T-cell (primary cell): Measurements from ENCODE around the gene ASB7. TPM values are rescaled to one million over a fixed set of nuclear protein-coding genes. Genes with fewer than 3 reads are reported as not detected.

Experiments
- ATAC-seq, 4 experiments: fragments of 200-7000 bp in 3 of 4; fragments of 150-1000 bp in 1 of 4; cut with Tn5 transposase; replicated peaks in 1 of 4; 1 replicate in 3 of 4; 2 replicates in 1 of 4; pipeline ENCODE4 v1.10.0; 2021; ENCODE audit warnings: moderate library complexity in 3 of 4, mild to moderate bottlenecking in 2 of 4, moderate number of reproducible peaks in 1 of 4
- CTCF ChIA-PET, 2 donors: fragments of 300-600 bp; sonication (Branson Sonifier 250); formaldehyde crosslinking; loops; one replicate each; lab custom pipeline; 2022; ENCODE audit warnings: antibody characterized with exemption in 2 of 2; lab: Charles Lee
- POLR2A ChIA-PET, 2 donors: fragments of 300-600 bp; sonication (Branson Sonifier 250); formaldehyde crosslinking; loops; one replicate each; lab custom pipeline; 2022; ENCODE audit warnings: antibody characterized with exemption in 2 of 2; lab: Charles Lee
- DNase-seq, 35 experiments: peaks; one replicate each; pipeline versions ENCODE4 v3.0.0 to v3.0.0-alpha.2; 2013 to 2023
- H3K27ac ChIP-seq: one replicate; pipeline ENCODE4 v1.5.1; 2013; ENCODE audit warnings: low read length
- H3K27me3 ChIP-seq, 2 experiments: replicated peaks in 1 of 2; 1 replicate in 1 of 2; 2 replicates in 1 of 2; pipeline versions ENCODE4 v1.6.1 to v1.7.0; 2013; ENCODE audit warnings: low read length in 1 of 2, mixed read lengths in 1 of 2; ENCODE audit not compliant: control insufficient read depth in 2 of 2, insufficient read depth in 2 of 2; ENCODE audit errors: extremely low read depth in 1 of 2
- H3K36me3 ChIP-seq, 2 donors: 1 replicate in 1 of 2; 2 replicates in 1 of 2; pipeline versions ENCODE4 v1.6.1 to v1.7.0; 2013; ENCODE audit warnings: low read length in 1 of 2; ENCODE audit not compliant: control insufficient read depth in 2 of 2, insufficient read depth in 1 of 2; ENCODE audit errors: extremely low read depth in 1 of 2
- H3K4me1 ChIP-seq, 2 experiments: 1 replicate in 1 of 2; 2 replicates in 1 of 2; pipeline versions ENCODE4 v1.6.1 to v1.7.0; 2013; ENCODE audit warnings: low read length in 2 of 2, mixed read lengths in 1 of 2; ENCODE audit not compliant: insufficient read depth in 2 of 2, control insufficient read depth in 1 of 2; ENCODE audit errors: extremely low read depth in 1 of 2
- H3K4me3 ChIP-seq, 2 donors: 1 replicate in 1 of 2; 2 replicates in 1 of 2; pipeline versions ENCODE4 v1.5.1 to v1.7.0; 2013; ENCODE audit warnings: mild to moderate bottlenecking in 2 of 2, low read length in 1 of 2, moderate library complexity in 1 of 2; ENCODE audit not compliant: control insufficient read depth in 1 of 2; ENCODE audit errors: extremely low read depth in 1 of 2
- H3K9me3 ChIP-seq: 2 replicates; pipeline ENCODE4 v1.7.0; 2013
- H3K27ac Mint-ChIP-seq, 2 donors: one replicate each; pipeline ENCODE4 v1.8.0; 2020 to 2021; ENCODE audit warnings: mild to moderate bottlenecking in 2 of 2, mixed read lengths in 2 of 2
- H3K27me3 Mint-ChIP-seq, 2 donors: one replicate each; pipeline ENCODE4 v1.8.0; 2021 to 2022; ENCODE audit warnings: mixed read lengths in 2 of 2
- H3K36me3 Mint-ChIP-seq: one replicate; pipeline ENCODE4 v1.8.0; 2021; ENCODE audit warnings: mixed read lengths
- H3K4me1 Mint-ChIP-seq, 3 donors: one replicate each; pipeline ENCODE4 v1.8.0; 2020 to 2022; ENCODE audit warnings: mixed read lengths in 3 of 3, mild to moderate bottlenecking in 1 of 3
- H3K4me3 Mint-ChIP-seq, 3 donors: one replicate each; pipeline ENCODE4 v1.8.0; 2020 to 2022; ENCODE audit warnings: mild to moderate bottlenecking in 3 of 3, mixed read lengths in 3 of 3, moderate library complexity in 3 of 3
- H3K9me3 Mint-ChIP-seq, 3 donors: one replicate each; pipeline ENCODE4 v1.8.0; 2020 to 2022; ENCODE audit warnings: mixed read lengths in 3 of 3
- WGBS: methylation state at CpG from one replicate; pipeline ENCODE4 v1.1.5; 2013; ENCODE audit warnings: missing lambda C conversion rate; ENCODE audit not compliant: insufficient coverage; 5-methylcytosine and 5-hydroxymethylcytosine counted together
- total RNA-seq, 35 experiments: library from RNA in 6 of 35; stranded (reverse) in 6 of 35; fragments of 120-200 nt in 1 of 35; gene quantifications; one replicate each; pipeline versions ENCODE4 v1.2.1 to v1.2.4 and lab custom pipeline; 2013 to 2026

The ASB7 gene
- total RNA-seq, 5 donors from 2014 or later (not counting 1 experiment from before 2014, with no cell fraction given) = 17.7 to 24.8 (median 21.8) TPM

GRCh38 chr15:100631831-100632230, 29.4 kb downstream of the ASB7 start:
- H3K27me3 Mint-ChIP-seq = no peaks in the 10 kb centered on the region
- 99% methylated on average over 10 of the region's 10 CpGs for WGBS
- Histone ChIP-seq H3K4me1 (peaks cover 0 to 14% of the 10 kb centered on the region in 2 experiments), H3K27ac (no peak overlapping the region), H3K9me3 (no peaks in the 10 kb centered on the region), H3K27me3 (no peaks in the 10 kb centered on the region), H3K36me3 (peaks cover 9 to 43% of the 10 kb centered on the region in 2 donors), H3K4me3 (no peak overlapping the region)
- ATAC-seq = no peak
- ChIA-PET CTCF (interaction anchor here in 1 of 2 donors (1.0 kb wide), 1 partner anchor 282 kb away, joined by 3 read pairs; no protein-coding TSS in a partner anchor), POLR2A (no interaction called here)
- H3K27ac Mint-ChIP-seq = no peak overlapping the region
- H3K36me3 Mint-ChIP-seq = peaks cover 41% of the 10 kb centered on the region
- DNase-seq = no peak
- H3K9me3 Mint-ChIP-seq = no peaks in the 10 kb centered on the region
- peaks cover 49 to 67% (median 58%) of the 10 kb centered on the region in 3 donors for H3K4me1 Mint-ChIP-seq
- no peak overlapping the region for H3K4me3 Mint-ChIP-seq

DNA sequence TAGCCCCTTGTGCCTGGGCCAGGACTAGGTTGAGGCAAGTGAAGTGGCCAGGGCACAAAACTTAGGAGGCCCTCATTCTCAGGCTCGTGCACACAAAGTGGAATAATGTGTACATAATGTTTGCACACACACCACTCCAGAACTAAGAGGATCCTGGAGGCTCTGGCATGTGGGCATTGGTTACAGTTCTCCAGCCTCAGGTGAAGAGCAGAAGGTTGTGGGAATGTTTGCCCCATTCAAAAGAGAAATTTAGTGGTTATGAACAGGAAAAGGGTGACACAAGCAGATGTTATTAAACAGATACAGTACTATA, 31.3 kb downstream of the ASB7 start:
- ChIA-PET CTCF (no interaction called here), POLR2A (no interaction called here)
- no peaks in the 10 kb centered on the region for H3K27me3 ChIP-seq
- WGBS = no CpG with 5 or more reads among the region's 1 CpG
- ATAC-seq (no peak), DNase-seq (no peak)
- H3K9me3 ChIP-seq = no peaks in the 10 kb centered on the region
- H3K36me3 ChIP-seq = peaks cover 12 to 43% of the 10 kb centered on the region in 2 donors
- Mint-ChIP-seq H3K4me1 (peaks cover 63 to 75% (median 64%) of the 10 kb centered on the region in 3 donors), H3K27ac (no peak overlapping the region), H3K36me3 (peaks cover 52% of the 10 kb centered on the region), H3K4me3 (no peak overlapping the region), H3K9me3 (no peaks in the 10 kb centered on the region), H3K27me3 (no peaks in the 10 kb centered on the region)
- H3K4me1 ChIP-seq = peaks cover 0 to 14% of the 10 kb centered on the region in 2 experiments
- no peak overlapping the region for H3K4me3 ChIP-seq
- H3K27ac ChIP-seq = no peak overlapping the region

DNA sequence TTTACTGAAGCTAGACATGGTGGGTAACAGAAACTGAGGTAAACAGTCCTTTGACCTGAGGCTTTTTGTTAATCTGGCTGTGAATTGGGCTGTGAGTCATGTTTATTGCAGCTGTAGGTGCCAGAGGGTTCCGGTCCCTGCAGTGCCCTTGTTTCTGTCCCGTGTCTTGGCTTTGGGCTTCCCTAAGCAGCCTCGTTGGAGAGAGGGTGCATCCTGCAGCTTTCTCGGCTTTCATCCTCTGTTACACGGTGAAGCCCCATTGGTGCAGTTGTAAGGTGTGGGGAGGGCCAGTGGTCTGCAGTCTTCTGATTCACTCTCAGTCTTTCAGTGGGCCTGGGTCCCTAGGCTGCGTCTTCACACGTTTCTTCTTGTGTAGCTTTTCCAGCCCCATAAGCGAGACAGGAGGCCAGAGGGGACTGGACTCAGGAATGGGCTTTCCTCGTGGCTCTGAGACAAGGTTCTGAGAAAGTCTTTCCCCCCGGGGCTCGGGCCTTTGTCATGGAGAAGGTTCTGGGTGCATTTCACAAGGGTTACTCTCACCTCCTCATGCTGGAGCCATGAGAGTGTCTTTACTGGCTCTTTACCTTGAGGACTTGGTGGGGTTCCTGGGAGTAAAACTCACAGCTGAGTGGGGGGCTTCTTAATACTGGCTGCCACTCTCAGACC, 33.1 kb downstream of the ASB7 start:
- POLR2A ChIA-PET = no interaction called here
- no peaks in the 10 kb centered on the region for H3K9me3 ChIP-seq
- H3K9me3 Mint-ChIP-seq = no peaks in the 10 kb centered on the region
- no peak overlapping the region for H3K27ac ChIP-seq
- 93% methylated on average over 5 of the region's 11 CpGs for WGBS
- H3K36me3 Mint-ChIP-seq = peaks cover 39% of the 10 kb centered on the region
- no peak for ATAC-seq
- H3K4me1 ChIP-seq = peaks cover 0 to 14% of the 10 kb centered on the region in 2 experiments
- no peak for DNase-seq
- no peaks in the 10 kb centered on the region for H3K27me3 Mint-ChIP-seq
- H3K27ac Mint-ChIP-seq = no peak overlapping the region
- H3K36me3 ChIP-seq = peaks cover 8 to 29% of the 10 kb centered on the region in 2 donors
- CTCF ChIA-PET = interaction anchor here in 1 of 2 donors (0.7 kb wide), 1 partner anchor 12 kb away, joined by 3 read pairs; no protein-coding TSS in a partner anchor
- H3K27me3 ChIP-seq = no peaks in the 10 kb centered on the region
- no peak overlapping the region for H3K4me3 Mint-ChIP-seq
- H3K4me3 ChIP-seq = no peak overlapping the region
- peaks cover 68 to 77% (median 68%) of the 10 kb centered on the region in 3 donors for H3K4me1 Mint-ChIP-seq

DNA sequence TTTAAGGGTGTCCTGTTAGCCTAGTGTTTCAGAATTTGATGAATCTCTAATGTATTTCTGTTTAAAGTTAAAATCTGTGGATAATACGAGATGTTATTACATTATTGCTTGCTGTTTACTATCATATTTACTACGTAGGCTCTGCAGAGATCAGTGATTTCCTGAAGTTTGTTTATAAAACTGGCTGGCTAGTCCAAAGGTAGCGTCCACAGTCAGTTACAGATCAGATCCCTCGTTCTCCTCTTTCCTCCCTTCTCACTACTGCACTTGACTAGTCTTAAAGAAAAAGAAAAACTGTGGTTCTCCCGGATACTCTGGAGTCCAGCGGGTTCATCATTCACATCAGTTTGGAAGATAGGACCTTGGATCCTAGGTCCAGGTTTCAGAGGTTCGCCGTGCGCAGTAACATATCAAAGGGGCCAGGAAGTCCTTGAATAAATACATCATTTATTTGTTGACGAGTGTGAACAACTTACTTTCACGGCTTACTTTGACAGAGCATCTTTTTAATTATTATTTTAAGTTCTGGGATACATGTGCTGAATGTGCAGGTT, 35.9 kb downstream of the ASB7 start:
- Histone ChIP-seq H3K36me3 (peaks cover 6 to 8% of the 10 kb centered on the region in 2 donors), H3K4me3 (no peak overlapping the region), H3K27me3 (no peaks in the 10 kb centered on the region), H3K4me1 (peaks cover 4 to 18% of the 10 kb centered on the region in 2 experiments), H3K9me3 (no peaks in the 10 kb centered on the region), H3K27ac (no peak overlapping the region)
- Mint-ChIP-seq H3K4me3 (no peak overlapping the region), H3K27me3 (no peaks in the 10 kb centered on the region), H3K4me1 (peaks cover 80 to 81% (median 81%) of the 10 kb centered on the region in 3 donors), H3K27ac (no peak overlapping the region), H3K9me3 (no peaks in the 10 kb centered on the region), H3K36me3 (peaks cover 17% of the 10 kb centered on the region)
- ChIA-PET POLR2A (interaction anchor here in 1 of 2 donors (0.7 kb wide), 1 partner anchor 137 kb away, joined by 3 read pairs; no protein-coding TSS in a partner anchor), CTCF (interaction anchor here in 1 of 2 donors (0.7 to 1.3 kb wide), 2 partner anchors 10 to 247 kb away, joined by 3 read pairs; no protein-coding TSS in a partner anchor)
- ATAC-seq (no peak), DNase-seq (no peak)
- WGBS = 100% methylated on average over 8 of the region's 11 CpGs

DNA sequence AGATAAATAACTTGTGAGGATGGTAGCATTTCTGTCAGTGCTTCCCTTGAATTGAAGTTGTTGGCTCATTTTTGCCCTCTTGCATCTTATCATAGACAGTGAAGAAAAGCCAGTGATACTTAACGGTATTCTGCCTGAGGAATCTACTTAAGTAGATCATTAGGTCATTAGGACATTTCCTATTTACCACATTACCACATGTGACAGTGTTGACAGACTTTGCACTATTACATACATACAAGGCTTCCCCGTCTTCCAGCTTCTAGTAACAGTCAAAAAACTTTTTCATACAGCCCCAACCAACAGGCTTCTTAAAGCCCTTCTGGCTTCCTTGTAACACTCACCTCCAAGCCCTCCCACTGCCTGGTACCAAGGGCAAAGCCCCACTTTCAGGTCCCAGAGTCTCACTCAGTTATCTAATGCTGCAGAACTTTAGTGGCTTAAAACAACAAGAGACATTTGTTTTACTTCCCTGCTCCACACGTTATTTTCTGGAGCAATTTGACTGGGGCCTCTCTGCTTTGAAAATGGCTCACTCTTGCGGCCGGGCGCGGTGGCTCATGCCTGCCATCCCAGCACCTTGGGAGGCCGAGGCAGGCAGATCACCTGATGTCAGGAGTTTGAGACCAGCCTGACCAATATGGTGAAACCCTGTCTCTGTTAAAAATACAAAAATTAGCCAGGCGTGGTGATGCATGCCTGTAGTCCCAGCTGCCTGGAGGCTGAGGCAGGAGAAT, 40.0 kb downstream of the ASB7 start:
- DNase-seq (no peak), ATAC-seq (no peak)
- H3K36me3 Mint-ChIP-seq = peaks cover 6% of the 10 kb centered on the region
- H3K4me1 ChIP-seq = peaks cover 3 to 4% of the 10 kb centered on the region in 2 experiments
- no peaks in the 10 kb centered on the region for H3K27me3 Mint-ChIP-seq
- H3K27me3 ChIP-seq = no peaks in the 10 kb centered on the region
- POLR2A ChIA-PET = no interaction called here
- H3K4me3 Mint-ChIP-seq = no peak overlapping the region
- no peak overlapping the region for H3K4me3 ChIP-seq
- 90% methylated on average over 8 of the region's 9 CpGs for WGBS
- H3K27ac Mint-ChIP-seq = no peak overlapping the region
- peaks cover 0 to 4% of the 10 kb centered on the region in 2 donors for H3K36me3 ChIP-seq
- CTCF ChIA-PET = no interaction called here
- H3K4me1 Mint-ChIP-seq = peaks cover 57 to 69% (median 58%) of the 10 kb centered on the region in 3 donors
- no peaks in the 10 kb centered on the region for H3K9me3 ChIP-seq
- H3K9me3 Mint-ChIP-seq = no peaks in the 10 kb centered on the region
- H3K27ac ChIP-seq = no peak overlapping the region

GRCh38 chr15:100642950-100643338, 40.6 kb downstream of the ASB7 start:
- peaks cover 54 to 65% (median 55%) of the 10 kb centered on the region in 3 donors for H3K4me1 Mint-ChIP-seq
- no peaks in the 10 kb centered on the region for H3K27me3 ChIP-seq
- DNase-seq = no peak
- ATAC-seq = no peak
- peaks cover 0 to 4% of the 10 kb centered on the region in 2 donors for H3K36me3 ChIP-seq
- no peak overlapping the region for H3K4me3 Mint-ChIP-seq
- no peak overlapping the region for H3K27ac ChIP-seq
- ChIA-PET CTCF (no interaction called here), POLR2A (no interaction called here)
- no peaks in the 10 kb centered on the region for H3K9me3 ChIP-seq
- 100% methylated on average over 1 of the region's 4 CpGs for WGBS
- peaks cover 5% of the 10 kb centered on the region for H3K36me3 Mint-ChIP-seq
- no peaks in the 10 kb centered on the region for H3K9me3 Mint-ChIP-seq
- H3K4me3 ChIP-seq = no peak overlapping the region
- H3K4me1 ChIP-seq = peaks cover 3 to 4% of the 10 kb centered on the region in 2 experiments
- H3K27me3 Mint-ChIP-seq = no peaks in the 10 kb centered on the region
- no peak overlapping the region for H3K27ac Mint-ChIP-seq
